Dendritic cell treated with granulocyte-macrophage colony-stimulating factor and Interleukin-4, amounts not matched to agents 40 ng/mL and 50 ng/mL, for 4 days (primary cell): ENCODE measurements around the gene ZIC5.

Experiments used
- H3K27ac Mint-ChIP-seq: one replicate; pipeline ENCODE4 v1.8.0; 2022; ENCODE audit warnings: mild to moderate bottlenecking, mixed read lengths
- H3K27me3 Mint-ChIP-seq: one replicate; pipeline ENCODE4 v1.8.0; 2022; ENCODE audit warnings: mild to moderate bottlenecking, mixed read lengths
- H3K36me3 Mint-ChIP-seq: one replicate; pipeline ENCODE4 v1.8.0; 2022; ENCODE audit warnings: low read depth, mixed read lengths
- H3K4me1 Mint-ChIP-seq: one replicate; pipeline ENCODE4 v1.8.0; 2022; ENCODE audit warnings: low read depth, mixed read lengths
- H3K4me3 Mint-ChIP-seq: one replicate; pipeline ENCODE4 v1.8.0; 2022; ENCODE audit warnings: mild to moderate bottlenecking, moderate library complexity, mixed read lengths
- H3K9me3 Mint-ChIP-seq: one replicate; pipeline ENCODE4 v1.8.0; 2022; ENCODE audit warnings: mixed read lengths
- intact Hi-C: fragments of 100-400 bp; cut with micrococcal nuclease; formaldehyde crosslinking; loops from one replicate; pipeline ENCODE4 v1.15.0; 2022

ZIC5 gene

GRCh38 chr13:99966064-99966805 is 5.3 kb downstream of the ZIC5 start:
- Mint-ChIP-seq H3K4me1 (peaks cover 21% of the 10 kb centered on the region), H3K9me3 (no peaks in the 10 kb centered on the region), H3K27me3 (peaks cover 66% of the 10 kb centered on the region), H3K4me3 (no peak overlapping the region), H3K36me3 (no peaks in the 10 kb centered on the region), H3K27ac (no peak overlapping the region)
- intact Hi-C loops: no loop called here

GRCh38 chr13:99965329-99966000 is 6.1 kb downstream of the ZIC5 start:
- Mint-ChIP-seq H3K27ac (no peak overlapping the region), H3K36me3 (no peaks in the 10 kb centered on the region), H3K27me3 (peaks cover 70% of the 10 kb centered on the region), H3K4me3 (no peak overlapping the region), H3K4me1 (peaks cover 21% of the 10 kb centered on the region), H3K9me3 (no peaks in the 10 kb centered on the region)
- intact Hi-C loops: no loop called here

GRCh38 chr13:99963816-99964339 is 7.7 kb downstream of the ZIC5 start:
- intact Hi-C loops: no loop called here
- Mint-ChIP-seq H3K36me3 (no peaks in the 10 kb centered on the region), H3K27ac (no peak overlapping the region), H3K4me1 (peaks cover 17% of the 10 kb centered on the region), H3K4me3 (no peak overlapping the region), H3K27me3 (peaks cover 73% of the 10 kb centered on the region), H3K9me3 (no peaks in the 10 kb centered on the region)

GRCh38 chr13:99962242-99962641 is 9.3 kb downstream of the ZIC5 start:
- intact Hi-C loops: no loop called here
- Mint-ChIP-seq H3K36me3 (no peaks in the 10 kb centered on the region), H3K4me3 (no peak overlapping the region), H3K27ac (no peak overlapping the region), H3K4me1 (peaks cover 8% of the 10 kb centered on the region), H3K9me3 (no peaks in the 10 kb centered on the region), H3K27me3 (peaks cover 77% of the 10 kb centered on the region)

- H3K4me3 Mint-ChIP-seq: no peak overlapping the region
- peaks cover 81% of the 10 kb centered on the region for H3K27me3 Mint-ChIP-seq
- intact Hi-C loops: no loop called here
- no peaks in the 10 kb centered on the region for H3K36me3 Mint-ChIP-seq
- no peaks in the 10 kb centered on the region for H3K9me3 Mint-ChIP-seq
- no peak overlapping the region for H3K27ac Mint-ChIP-seq
- H3K4me1 Mint-ChIP-seq: peaks cover 14% of the 10 kb centered on the region
Observed at GRCh38 chr13:99961636-99962035, 9.9 kb downstream of the ZIC5 start.

- no peaks in the 10 kb centered on the region for H3K9me3 Mint-ChIP-seq
- H3K27me3 Mint-ChIP-seq: peaks cover 81% of the 10 kb centered on the region
- H3K4me1 Mint-ChIP-seq: peaks cover 22% of the 10 kb centered on the region
- no peaks in the 10 kb centered on the region for H3K36me3 Mint-ChIP-seq
- no peak overlapping the region for H3K27ac Mint-ChIP-seq
- intact Hi-C loops: no loop called here
- no peak overlapping the region for H3K4me3 Mint-ChIP-seq
Observed at GRCh38 chr13:99960663-99961311, 10.8 kb downstream of the ZIC5 start.

- Mint-ChIP-seq H3K27ac (no peak overlapping the region), H3K4me1 (peaks cover 22% of the 10 kb centered on the region), H3K9me3 (no peaks in the 10 kb centered on the region), H3K36me3 (no peaks in the 10 kb centered on the region), H3K27me3 (peaks cover 85% of the 10 kb centered on the region), H3K4me3 (peak overlapping the region; percentile 44)
- intact Hi-C loops: no loop called here
Observed at GRCh38 chr13:99959540-99960230, 11.9 kb downstream of the ZIC5 start.

GRCh38 chr13:99959127-99959539 is 12.4 kb downstream of the ZIC5 start:
- H3K9me3 Mint-ChIP-seq: no peaks in the 10 kb centered on the region
- intact Hi-C loops: no loop called here
- H3K36me3 Mint-ChIP-seq: no peaks in the 10 kb centered on the region
- peaks cover 22% of the 10 kb centered on the region for H3K4me1 Mint-ChIP-seq
- H3K27ac Mint-ChIP-seq: no peak overlapping the region
- no peak overlapping the region for H3K4me3 Mint-ChIP-seq
- H3K27me3 Mint-ChIP-seq: peaks cover 88% of the 10 kb centered on the region

GRCh38 chr13:99958406-99959126 is 13.0 kb downstream of the ZIC5 start:
- no peaks in the 10 kb centered on the region for H3K36me3 Mint-ChIP-seq
- intact Hi-C loops: no loop called here
- peaks cover 22% of the 10 kb centered on the region for H3K4me1 Mint-ChIP-seq
- no peak overlapping the region for H3K27ac Mint-ChIP-seq
- H3K4me3 Mint-ChIP-seq: no peak overlapping the region
- peaks cover 90% of the 10 kb centered on the region for H3K27me3 Mint-ChIP-seq
- H3K9me3 Mint-ChIP-seq: no peaks in the 10 kb centered on the region

GRCh38 chr13:99956473-99957349 is 14.9 kb downstream of the ZIC5 start:
- intact Hi-C loops: no loop called here
- Mint-ChIP-seq H3K27ac (no peak overlapping the region), H3K4me3 (no peak overlapping the region), H3K9me3 (no peaks in the 10 kb centered on the region), H3K36me3 (no peaks in the 10 kb centered on the region), H3K27me3 (peaks cover 96% of the 10 kb centered on the region), H3K4me1 (peaks cover 22% of the 10 kb centered on the region)

GRCh38 chr13:99955747-99956472 is 15.7 kb downstream of the ZIC5 start:
- Mint-ChIP-seq H3K9me3 (no peaks in the 10 kb centered on the region), H3K4me3 (no peak overlapping the region), H3K36me3 (no peaks in the 10 kb centered on the region), H3K27ac (no peak overlapping the region), H3K4me1 (peaks cover 22% of the 10 kb centered on the region), H3K27me3 (peaks cover 93% of the 10 kb centered on the region)
- intact Hi-C loops: no loop called here

GRCh38 chr13:99955107-99955746 is 16.3 kb downstream of the ZIC5 start:
- intact Hi-C loops: no loop called here
- peaks cover 92% of the 10 kb centered on the region for H3K27me3 Mint-ChIP-seq
- no peak overlapping the region for H3K27ac Mint-ChIP-seq
- no peak overlapping the region for H3K4me3 Mint-ChIP-seq
- no peaks in the 10 kb centered on the region for H3K9me3 Mint-ChIP-seq
- no peaks in the 10 kb centered on the region for H3K36me3 Mint-ChIP-seq
- peaks cover 21% of the 10 kb centered on the region for H3K4me1 Mint-ChIP-seq
